Nephron progenitor cell (in vitro differentiated cells): ENCODE results near the gene ACTRT2.

Source experiments
- DNase-seq: peaks from one replicate; pipeline ENCODE4 v3.0.0; 2021
- H3K27ac Mint-ChIP-seq: 2 replicates; pipeline ENCODE4 v1.8.0; 2021; ENCODE audit warnings: mild to moderate bottlenecking, moderate library complexity, mixed read lengths
- H3K27me3 Mint-ChIP-seq: 2 replicates; pipeline ENCODE4 v1.8.0; 2021; ENCODE audit warnings: mild to moderate bottlenecking, low read depth, mixed read lengths; ENCODE audit not compliant: poor library complexity
- H3K36me3 Mint-ChIP-seq: 2 replicates; pipeline ENCODE4 v1.8.0; 2021; ENCODE audit warnings: low read depth, mixed read lengths
- H3K4me1 Mint-ChIP-seq: 2 replicates; pipeline ENCODE4 v1.8.0; 2021; ENCODE audit warnings: mixed read lengths
- H3K4me3 Mint-ChIP-seq: 2 replicates; pipeline ENCODE4 v1.8.0; 2021; ENCODE audit warnings: mild to moderate bottlenecking, moderate library complexity, mixed read lengths
- H3K9me3 Mint-ChIP-seq: 2 replicates; pipeline ENCODE4 v1.8.0; 2021; ENCODE audit warnings: mild to moderate bottlenecking, moderate library complexity, mixed read lengths
- TF ChIP-seq, protein P1 (sequence below): fragments of 200-600 bp; sonication (generic); IDR thresholded peaks from 2 replicates; pipeline ENCODE4 v1.5.0; 2021; ENCODE audit warnings: antibody characterized with exemption

The ACTRT2 gene

DNA sequence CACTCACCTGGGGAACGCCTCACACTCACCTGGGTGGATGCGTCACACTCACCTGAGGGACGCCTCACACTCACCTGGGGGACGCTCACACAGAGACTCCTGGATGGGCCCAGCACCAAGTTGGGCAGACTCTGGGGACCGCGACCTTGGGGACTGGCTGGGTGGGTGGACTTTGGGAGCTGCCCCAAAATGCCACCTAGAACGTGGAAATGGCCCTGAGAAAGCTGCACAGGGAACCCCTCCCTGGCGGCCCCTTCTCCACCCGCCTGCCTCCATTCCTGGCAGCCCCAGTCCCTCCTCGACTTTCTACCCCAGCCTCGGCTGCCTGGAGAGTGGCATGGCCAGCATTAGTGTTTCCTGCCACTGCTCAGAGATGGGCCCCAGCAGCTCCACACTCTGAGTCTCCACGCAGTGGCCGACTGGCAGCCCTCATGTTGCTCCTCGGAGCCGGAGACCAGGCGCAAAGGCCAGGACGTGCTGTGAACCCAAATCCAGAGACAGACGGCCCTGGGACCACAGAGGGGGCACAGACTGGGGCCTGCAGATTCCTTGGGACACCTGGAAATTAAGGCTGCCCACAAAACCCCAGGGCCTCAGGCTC lies 46.5 kb upstream of the ACTRT2 start:
- Mint-ChIP-seq H3K36me3 (no peaks in the 10 kb centered on the region), H3K9me3 (peaks cover 27% of the 10 kb centered on the region), H3K4me1 (no peaks in the 10 kb centered on the region), H3K27ac (no peak overlapping the region), H3K4me3 (no peak overlapping the region), H3K27me3 (peaks cover 7% of the 10 kb centered on the region)
- DNase-seq, result no peak
- TF ChIP-seq, protein P1, sequence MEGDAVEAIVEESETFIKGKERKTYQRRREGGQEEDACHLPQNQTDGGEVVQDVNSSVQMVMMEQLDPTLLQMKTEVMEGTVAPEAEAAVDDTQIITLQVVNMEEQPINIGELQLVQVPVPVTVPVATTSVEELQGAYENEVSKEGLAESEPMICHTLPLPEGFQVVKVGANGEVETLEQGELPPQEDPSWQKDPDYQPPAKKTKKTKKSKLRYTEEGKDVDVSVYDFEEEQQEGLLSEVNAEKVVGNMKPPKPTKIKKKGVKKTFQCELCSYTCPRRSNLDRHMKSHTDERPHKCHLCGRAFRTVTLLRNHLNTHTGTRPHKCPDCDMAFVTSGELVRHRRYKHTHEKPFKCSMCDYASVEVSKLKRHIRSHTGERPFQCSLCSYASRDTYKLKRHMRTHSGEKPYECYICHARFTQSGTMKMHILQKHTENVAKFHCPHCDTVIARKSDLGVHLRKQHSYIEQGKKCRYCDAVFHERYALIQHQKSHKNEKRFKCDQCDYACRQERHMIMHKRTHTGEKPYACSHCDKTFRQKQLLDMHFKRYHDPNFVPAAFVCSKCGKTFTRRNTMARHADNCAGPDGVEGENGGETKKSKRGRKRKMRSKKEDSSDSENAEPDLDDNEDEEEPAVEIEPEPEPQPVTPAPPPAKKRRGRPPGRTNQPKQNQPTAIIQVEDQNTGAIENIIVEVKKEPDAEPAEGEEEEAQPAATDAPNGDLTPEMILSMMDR, result no peak

DNA sequence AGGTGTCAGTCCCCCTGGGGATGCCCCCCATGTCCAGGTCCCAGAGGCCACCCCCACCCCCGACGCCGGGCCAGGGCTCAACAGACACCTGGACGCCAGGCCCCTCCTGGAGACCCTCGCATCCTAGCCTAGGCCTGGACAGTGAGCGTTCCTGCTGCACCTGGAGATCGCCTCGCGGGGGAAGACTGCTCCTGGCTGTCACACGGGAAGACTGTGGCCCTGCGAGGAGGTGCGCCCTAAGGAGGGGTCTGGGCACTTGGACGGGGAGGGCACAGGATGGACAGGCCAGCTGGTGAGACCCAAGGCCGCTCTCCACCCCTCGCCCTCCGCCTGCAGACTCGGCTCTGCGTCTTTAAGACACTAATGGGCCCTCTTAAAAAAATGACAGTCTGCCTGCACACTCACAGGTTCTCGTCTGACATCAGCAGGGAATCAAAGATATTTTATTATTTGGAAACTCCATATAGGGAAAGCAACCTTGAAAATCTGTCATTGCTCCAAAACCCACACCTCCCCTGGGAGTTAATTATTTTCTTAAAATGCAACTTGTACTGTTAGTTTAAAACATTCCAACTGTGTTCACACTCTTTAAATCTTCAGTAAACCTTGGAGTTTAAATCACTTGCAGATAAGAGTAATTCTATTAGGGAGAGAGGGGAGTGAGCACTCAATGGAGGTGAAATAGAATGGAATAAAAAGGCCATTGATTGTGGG lies 45.6 kb upstream of the ACTRT2 start:
- no peaks in the 10 kb centered on the region for H3K4me1 Mint-ChIP-seq
- DNase-seq, result no peak
- peaks cover 7% of the 10 kb centered on the region for H3K27me3 Mint-ChIP-seq
- no peaks in the 10 kb centered on the region for H3K36me3 Mint-ChIP-seq
- no peak overlapping the region for H3K27ac Mint-ChIP-seq
- TF ChIP-seq, protein P1, result no peak
- no peak overlapping the region for H3K4me3 Mint-ChIP-seq
- peaks cover 27% of the 10 kb centered on the region for H3K9me3 Mint-ChIP-seq

DNA sequence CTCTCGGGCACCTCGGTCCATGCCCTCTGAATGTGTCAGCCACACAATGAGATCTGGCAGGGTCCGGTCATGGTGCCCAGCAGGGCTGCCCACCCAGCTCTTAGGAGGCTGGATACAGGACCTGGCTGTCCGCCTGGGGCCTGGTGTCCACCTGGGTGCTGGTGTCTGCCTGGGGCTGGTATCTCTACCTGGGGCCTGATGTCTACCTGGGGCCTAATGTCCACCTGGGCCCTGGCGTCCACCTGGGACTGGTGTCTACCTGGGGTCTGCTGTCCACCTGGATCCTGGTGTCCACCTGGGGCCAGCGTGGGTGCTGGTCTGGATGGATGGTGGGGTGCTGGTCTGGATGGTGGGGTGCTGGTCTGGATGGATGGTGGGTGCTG lies 45.1 kb upstream of the ACTRT2 start:
- Mint-ChIP-seq H3K4me3 (no peak overlapping the region), H3K27ac (no peak overlapping the region), H3K4me1 (no peaks in the 10 kb centered on the region), H3K9me3 (peaks cover 28% of the 10 kb centered on the region), H3K27me3 (peaks cover 7% of the 10 kb centered on the region), H3K36me3 (no peaks in the 10 kb centered on the region)
- TF ChIP-seq, protein P1, result no peak
- no peak for DNase-seq

DNA sequence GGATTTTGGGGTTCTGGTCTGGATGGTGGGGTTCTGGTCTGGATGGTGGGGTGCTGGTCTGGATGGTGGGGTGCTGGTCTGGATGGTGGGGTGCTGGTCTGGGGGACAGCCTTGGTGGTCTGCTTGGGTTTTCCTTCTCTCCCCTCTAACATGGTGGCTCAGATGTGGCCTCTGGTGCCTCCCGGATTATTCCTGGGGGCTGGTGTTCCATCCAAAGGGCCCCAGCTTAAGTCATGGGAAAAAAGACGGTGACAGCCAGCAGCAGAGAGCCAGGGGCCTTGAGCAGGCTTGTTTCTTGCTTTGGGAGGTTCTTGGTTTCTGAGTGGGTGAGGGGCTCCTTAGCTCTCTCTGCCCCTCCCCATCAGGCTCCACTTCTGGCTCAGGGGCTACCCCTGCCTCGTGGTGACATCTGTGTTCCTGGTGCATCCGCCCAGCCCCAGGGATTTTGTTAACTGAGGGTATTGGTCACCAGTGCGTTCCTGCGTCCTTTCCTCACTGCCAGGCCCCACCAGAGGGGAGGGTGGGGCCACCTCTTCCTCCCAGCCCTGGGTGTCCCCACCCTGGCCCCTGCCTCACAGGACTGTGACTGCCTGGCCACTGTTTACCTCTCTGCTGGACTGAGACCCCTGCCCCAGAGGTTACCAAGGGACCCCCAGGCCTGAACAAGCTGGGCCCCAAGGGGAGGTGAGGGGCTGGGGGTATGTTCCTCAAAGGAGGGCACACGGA lies 43.2 kb upstream of the ACTRT2 start:
- no peak overlapping the region for H3K27ac Mint-ChIP-seq
- no peak overlapping the region for H3K4me3 Mint-ChIP-seq
- TF ChIP-seq, protein P1, result no peak
- peaks cover 28% of the 10 kb centered on the region for H3K9me3 Mint-ChIP-seq
- peaks cover 7% of the 10 kb centered on the region for H3K27me3 Mint-ChIP-seq
- H3K4me1 Mint-ChIP-seq, result peaks cover 5% of the 10 kb centered on the region
- no peak for DNase-seq
- no peaks in the 10 kb centered on the region for H3K36me3 Mint-ChIP-seq

DNA sequence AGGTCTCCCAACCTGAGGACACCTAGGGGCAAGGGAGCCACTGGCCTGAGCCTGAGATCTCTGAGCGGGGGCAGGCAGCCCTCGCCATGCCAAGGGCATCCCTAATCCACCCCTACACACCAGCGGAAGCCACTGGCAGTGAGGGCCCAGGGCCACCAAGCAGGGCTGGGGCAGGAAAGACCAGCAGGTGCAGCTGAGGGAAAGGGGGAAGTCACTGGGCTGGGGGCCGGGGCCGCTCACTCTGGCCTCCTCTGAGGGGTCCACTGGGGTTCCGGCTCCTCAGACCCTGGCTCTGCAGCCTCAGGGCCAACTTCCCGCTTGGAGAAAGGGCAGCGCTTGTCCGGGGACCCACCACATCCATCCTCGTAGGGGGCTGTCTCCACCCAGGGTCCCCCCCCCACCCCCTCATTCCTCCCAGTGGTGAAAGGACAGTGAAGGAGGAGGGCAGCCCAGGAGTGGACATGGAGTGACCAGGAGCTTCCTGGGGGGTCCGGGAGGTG lies 42.5 kb upstream of the ACTRT2 start:
- H3K27ac Mint-ChIP-seq, result no peak overlapping the region
- H3K36me3 Mint-ChIP-seq, result no peaks in the 10 kb centered on the region
- H3K4me3 Mint-ChIP-seq, result no peak overlapping the region
- peaks cover 7% of the 10 kb centered on the region for H3K27me3 Mint-ChIP-seq
- DNase-seq, result no peak
- TF ChIP-seq, protein P1, result no peak
- peaks cover 5% of the 10 kb centered on the region for H3K4me1 Mint-ChIP-seq
- H3K9me3 Mint-ChIP-seq, result peaks cover 32% of the 10 kb centered on the region
